Esophagus squamous epithelium (tissue), 5 donors: ENCODE results near the gene SPTBN4. TPM values are rescaled to one million over a fixed set of nuclear protein-coding genes. Genes with fewer than 3 reads are reported as not detected.
"Not testable (repeated sequence)": the region's sequence is repeated elsewhere in the genome, so short reads cannot be mapped to it uniquely, and the experiment has no call there.

ENCODE experiments used
- DNase-seq: peaks from one replicate; lab custom pipeline; 2025; lab: John Stamatoyannopoulos, UW
- H3K27ac ChIP-seq, 4 donors: fragments of 200-600 bp; sonication (generic); one replicate each; pipeline ENCODE4 v1.5.1; 2016 to 2019; ENCODE audit warnings: mild to moderate bottlenecking in 1 of 4
- H3K27me3 ChIP-seq, 4 donors: fragments of 200-600 bp; sonication (generic); 1 replicate in 3 of 4; 2 replicates in 1 of 4; pipeline versions ENCODE4 v1.5.1 to v1.6.0; 2017 to 2021; ENCODE audit warnings: antibody characterized with exemption in 1 of 4
- H3K36me3 ChIP-seq, 3 donors: fragments of 200-600 bp; sonication (generic); one replicate each; pipeline ENCODE4 v1.5.1; 2016 to 2019
- H3K4me1 ChIP-seq, 3 donors: fragments of 200-600 bp; sonication (generic); one replicate each; pipeline ENCODE4 v1.5.1; 2017 to 2019
- H3K4me3 ChIP-seq, 4 donors: fragments of 200-600 bp; sonication (generic); 1 replicate in 3 of 4; 2 replicates in 1 of 4; pipeline ENCODE4 v1.5.1; 2016 to 2019; ENCODE audit warnings: mild to moderate bottlenecking in 2 of 4, moderate library complexity in 1 of 4
- H3K9me3 ChIP-seq, 3 donors: fragments of 200-600 bp; sonication (generic); one replicate each; pipeline ENCODE4 v1.5.1; 2016 to 2019
- POLR2A ChIP-seq, 4 donors: fragments of 450-650 bp; IDR thresholded peaks; one replicate each; pipeline ENCODE4 v1.6.1; 2017; ENCODE audit warnings: antibody characterized with exemption in 4 of 4, mild to moderate bottlenecking in 4 of 4, moderate library complexity in 3 of 4
- WGBS, 2 donors: methylation state at CpG; one replicate each; pipeline ENCODE4 v1.1.5; 2018; 5-methylcytosine and 5-hydroxymethylcytosine counted together
- intact Hi-C: fragments of 100-400 bp; cut with DNase I; formaldehyde crosslinking; loops from one replicate; pipeline ENCODE4 v1.15.0; 2022
- total RNA-seq, 4 donors: library from RNA; depleted of rRNA; stranded (reverse); fragments of >200 nt; gene quantifications; one replicate each; pipeline ENCODE4 v1.1.0, GENCODE V29; 2016
- TF ChIP-seq, protein P1 (sequence below), 6 experiments: fragments of 450-650 bp in 4 of 6; fragments of 200-600 bp in 2 of 6; sonication (generic) in 2 of 6; IDR thresholded peaks; one replicate each; pipeline ENCODE4 v1.5.1; 2016 to 2019; ENCODE audit warnings: antibody characterized with exemption in 6 of 6, mild to moderate bottlenecking in 4 of 6, moderate library complexity in 4 of 6
- donor health status: DM: yes; HTN: yes; CAD: no.

The SPTBN4 gene
- total RNA-seq, 4 donors from 2014 or later: 0.08 to 2.0 (median 1.2) TPM

DNA sequence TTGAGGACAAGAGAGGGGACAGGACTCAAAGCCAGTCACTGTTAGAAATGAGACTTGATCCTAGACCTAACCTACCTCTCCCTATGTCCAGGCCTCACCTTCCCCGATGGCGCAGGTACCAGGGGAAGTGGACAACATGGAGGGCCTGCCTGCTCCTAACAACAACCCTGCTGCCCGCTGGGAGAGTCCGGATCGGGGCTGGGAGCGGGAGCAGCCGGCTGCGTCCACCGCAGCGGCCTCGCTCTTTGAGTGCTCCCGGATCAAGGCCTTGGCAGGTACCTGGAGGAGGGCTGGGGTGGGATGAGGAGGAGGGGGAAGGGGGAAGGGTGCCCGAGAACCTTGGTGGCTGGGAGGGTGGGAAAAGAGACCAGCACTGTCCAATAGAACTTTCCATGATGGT lies 5.7 kb downstream of the SPTBN4 start:
- Histone ChIP-seq H3K27me3 (peaks cover 0 to 2% (median 0%) of the 10 kb centered on the region in 4 donors), H3K36me3 (no peaks in the 10 kb centered on the region), H3K4me1 (peaks cover 0 to 3% (median 2%) of the 10 kb centered on the region in 3 donors), H3K9me3 (no peaks in the 10 kb centered on the region), H3K27ac (no peak overlapping the region), H3K4me3 (no peak overlapping the region)
- 91 to 92% methylated on average over 4 to 11 of the region's 13 CpGs for WGBS, 2 donors
- TF ChIP-seq, protein P1, sequence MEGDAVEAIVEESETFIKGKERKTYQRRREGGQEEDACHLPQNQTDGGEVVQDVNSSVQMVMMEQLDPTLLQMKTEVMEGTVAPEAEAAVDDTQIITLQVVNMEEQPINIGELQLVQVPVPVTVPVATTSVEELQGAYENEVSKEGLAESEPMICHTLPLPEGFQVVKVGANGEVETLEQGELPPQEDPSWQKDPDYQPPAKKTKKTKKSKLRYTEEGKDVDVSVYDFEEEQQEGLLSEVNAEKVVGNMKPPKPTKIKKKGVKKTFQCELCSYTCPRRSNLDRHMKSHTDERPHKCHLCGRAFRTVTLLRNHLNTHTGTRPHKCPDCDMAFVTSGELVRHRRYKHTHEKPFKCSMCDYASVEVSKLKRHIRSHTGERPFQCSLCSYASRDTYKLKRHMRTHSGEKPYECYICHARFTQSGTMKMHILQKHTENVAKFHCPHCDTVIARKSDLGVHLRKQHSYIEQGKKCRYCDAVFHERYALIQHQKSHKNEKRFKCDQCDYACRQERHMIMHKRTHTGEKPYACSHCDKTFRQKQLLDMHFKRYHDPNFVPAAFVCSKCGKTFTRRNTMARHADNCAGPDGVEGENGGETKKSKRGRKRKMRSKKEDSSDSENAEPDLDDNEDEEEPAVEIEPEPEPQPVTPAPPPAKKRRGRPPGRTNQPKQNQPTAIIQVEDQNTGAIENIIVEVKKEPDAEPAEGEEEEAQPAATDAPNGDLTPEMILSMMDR (IDR thresholded peaks at IDR 0.05): no peak
- TF ChIP-seq POLR2A (IDR thresholded peaks at IDR 0.05): no peak
- intact Hi-C loops: no loop called here
- DNase-seq: no peak

DNA sequence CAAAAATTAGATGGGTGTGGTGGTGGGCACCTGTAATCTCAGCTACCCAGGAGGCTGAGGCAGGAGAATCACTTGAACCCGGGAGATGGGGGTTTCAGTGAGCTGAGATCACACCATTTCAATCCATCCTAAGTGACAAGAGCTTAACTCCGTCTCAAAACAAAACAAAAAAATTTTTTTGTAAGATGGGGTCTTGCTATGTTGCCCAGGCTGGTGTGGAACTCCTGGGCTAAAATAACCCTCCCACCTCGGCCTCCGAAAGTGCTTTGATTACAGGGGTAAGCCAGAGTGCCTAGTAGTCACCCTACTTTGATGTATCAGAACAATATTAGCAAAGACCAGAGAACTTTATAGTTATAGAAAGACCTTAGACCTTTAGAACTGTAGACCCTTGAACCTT lies 7.9 kb downstream of the SPTBN4 start:
- Histone ChIP-seq H3K36me3 (no peaks in the 10 kb centered on the region), H3K27me3 (no peaks in the 10 kb centered on the region), H3K9me3 (no peaks in the 10 kb centered on the region), H3K27ac (no peak overlapping the region), H3K4me3 (no peak overlapping the region), H3K4me1 (no peaks in the 10 kb centered on the region)
- TF ChIP-seq POLR2A (IDR thresholded peaks at IDR 0.05): no peak
- TF ChIP-seq, protein P1 (IDR thresholded peaks at IDR 0.05): no peak
- DNase-seq: no peak
- 80 to 89% methylated on average over 4 of the region's 4 CpGs for WGBS, 2 donors
- intact Hi-C loops: no loop called here

DNA sequence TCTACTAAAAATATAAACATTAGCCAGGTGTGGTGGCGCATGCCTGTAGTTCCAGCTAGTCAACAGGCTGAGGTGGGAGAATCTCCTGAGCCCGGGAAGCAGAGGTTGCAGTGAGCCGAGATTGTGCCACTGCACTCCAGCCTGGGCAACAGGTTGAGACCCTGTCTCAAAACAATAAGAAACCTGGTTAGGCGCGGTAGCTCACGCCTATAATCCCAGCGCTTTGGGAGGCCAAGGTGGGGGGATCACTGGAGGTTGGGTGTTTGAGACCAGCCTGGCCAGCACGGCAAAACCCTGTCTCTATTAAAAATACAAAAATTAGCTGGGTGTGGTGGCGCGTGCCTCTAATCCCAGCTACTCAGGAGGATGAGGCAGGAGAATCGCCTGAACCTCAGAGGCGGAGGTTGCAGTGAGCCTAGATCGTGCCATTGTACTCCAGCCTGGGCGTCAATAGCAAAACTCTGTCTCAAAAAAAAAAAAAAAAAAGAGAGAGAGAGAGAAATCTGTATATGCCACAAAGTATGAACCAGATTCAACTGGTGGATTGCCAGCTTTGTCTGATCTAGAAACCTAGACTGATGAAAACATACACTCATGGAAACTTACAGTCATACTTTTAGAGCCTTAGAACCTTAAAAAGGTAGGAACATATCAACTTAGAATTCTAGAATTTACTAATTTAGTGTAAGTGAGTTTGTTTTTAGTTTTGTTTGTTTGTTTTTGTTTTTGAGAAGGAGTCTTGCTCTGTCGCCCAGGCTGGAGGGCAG lies 9.3 kb downstream of the SPTBN4 start:
- intact Hi-C loops, H3K4me1 ChIP-seq, H3K27ac ChIP-seq, H3K9me3 ChIP-seq, H3K27me3 ChIP-seq, H3K4me3 ChIP-seq, DNase-seq, H3K36me3 ChIP-seq: not testable (repeated sequence)
- 85 to 90% methylated on average over 12 to 15 of the region's 15 CpGs for WGBS, 2 donors

DNA sequence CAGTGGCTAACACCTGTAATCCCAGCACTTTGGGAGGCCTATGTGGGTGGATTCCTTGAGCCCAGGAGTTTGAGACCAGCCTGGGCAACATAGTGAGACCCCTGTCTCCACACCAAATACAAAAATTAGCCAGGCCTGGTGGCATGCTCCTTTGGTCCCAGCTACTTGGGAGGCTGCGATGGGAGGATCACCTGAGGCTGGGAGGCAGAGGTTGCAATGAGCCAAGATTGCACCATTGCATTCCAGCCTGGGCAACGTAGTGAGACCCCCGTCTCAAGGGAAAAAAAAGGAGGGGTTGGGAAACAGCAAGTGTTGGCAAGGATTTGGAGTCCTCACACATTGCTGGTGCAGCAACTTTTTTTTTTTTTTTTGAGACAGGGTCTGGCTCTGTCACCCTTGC lies 19.2 kb downstream of the SPTBN4 start:
- peaks cover 0 to 8% (median 0%) of the 10 kb centered on the region in 3 donors for H3K4me1 ChIP-seq
- DNase-seq: no peak
- H3K36me3 ChIP-seq: no peaks in the 10 kb centered on the region
- no peak overlapping the region for H3K27ac ChIP-seq
- WGBS, 2 donors: 86 to 90% methylated on average over 2 to 3 of the region's 3 CpGs
- no peaks in the 10 kb centered on the region for H3K9me3 ChIP-seq
- no peak overlapping the region for H3K4me3 ChIP-seq
- intact Hi-C loops: no loop called here
- TF ChIP-seq POLR2A (IDR thresholded peaks at IDR 0.05): no peak
- TF ChIP-seq, protein P1 (IDR thresholded peaks at IDR 0.05): no peak
- peaks cover 0 to 25% (median 0%) of the 10 kb centered on the region in 4 donors for H3K27me3 ChIP-seq

DNA sequence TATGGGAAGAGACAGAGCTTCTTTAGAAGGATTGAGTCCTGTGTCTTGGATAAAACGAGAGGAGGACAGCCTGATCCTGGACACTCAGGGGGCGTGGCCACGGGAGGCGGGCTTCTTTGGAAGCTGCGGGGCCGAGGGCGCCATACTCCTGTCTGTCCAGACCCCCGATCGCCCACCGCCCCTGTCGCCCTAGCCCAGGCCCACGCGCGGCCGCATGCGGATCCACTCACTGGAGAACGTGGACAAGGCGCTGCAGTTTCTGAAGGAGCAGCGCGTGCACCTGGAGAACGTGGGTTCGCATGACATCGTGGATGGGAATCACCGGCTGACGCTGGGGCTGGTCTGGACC lies 23.1 kb downstream of the SPTBN4 start:
- H3K4me1 ChIP-seq: peaks cover 0 to 8% (median 0%) of the 10 kb centered on the region in 3 donors
- peaks cover 0 to 20% (median 0%) of the 10 kb centered on the region in 4 donors for H3K27me3 ChIP-seq
- H3K9me3 ChIP-seq: no peaks in the 10 kb centered on the region
- no peak for TF ChIP-seq POLR2A (IDR thresholded peaks at IDR 0.05)
- TF ChIP-seq, protein P1 (IDR thresholded peaks at IDR 0.05): no peak
- no peaks in the 10 kb centered on the region for H3K36me3 ChIP-seq
- intact Hi-C loops: no loop called here
- WGBS, 2 donors: 32 to 67% methylated on average over 8 to 15 of the region's 25 CpGs
- DNase-seq: no peak
- H3K4me3 ChIP-seq: no peak overlapping the region
- no peak overlapping the region for H3K27ac ChIP-seq
